Superior temporal gyrus (tissue), 1 donor: ENCODE results near the gene NTMT1.
"Not testable (repeated sequence)": the region's sequence is repeated elsewhere in the genome, so short reads cannot be mapped to it uniquely, and the experiment has no call there.

Experiments used
- DNase-seq: peaks from one replicate; pipeline ENCODE4 v3.0.0-alpha.2; 2016; ENCODE audit errors: extremely low spot score

The NTMT1 gene, protein sequence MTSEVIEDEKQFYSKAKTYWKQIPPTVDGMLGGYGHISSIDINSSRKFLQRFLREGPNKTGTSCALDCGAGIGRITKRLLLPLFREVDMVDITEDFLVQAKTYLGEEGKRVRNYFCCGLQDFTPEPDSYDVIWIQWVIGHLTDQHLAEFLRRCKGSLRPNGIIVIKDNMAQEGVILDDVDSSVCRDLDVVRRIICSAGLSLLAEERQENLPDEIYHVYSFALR

DNA sequence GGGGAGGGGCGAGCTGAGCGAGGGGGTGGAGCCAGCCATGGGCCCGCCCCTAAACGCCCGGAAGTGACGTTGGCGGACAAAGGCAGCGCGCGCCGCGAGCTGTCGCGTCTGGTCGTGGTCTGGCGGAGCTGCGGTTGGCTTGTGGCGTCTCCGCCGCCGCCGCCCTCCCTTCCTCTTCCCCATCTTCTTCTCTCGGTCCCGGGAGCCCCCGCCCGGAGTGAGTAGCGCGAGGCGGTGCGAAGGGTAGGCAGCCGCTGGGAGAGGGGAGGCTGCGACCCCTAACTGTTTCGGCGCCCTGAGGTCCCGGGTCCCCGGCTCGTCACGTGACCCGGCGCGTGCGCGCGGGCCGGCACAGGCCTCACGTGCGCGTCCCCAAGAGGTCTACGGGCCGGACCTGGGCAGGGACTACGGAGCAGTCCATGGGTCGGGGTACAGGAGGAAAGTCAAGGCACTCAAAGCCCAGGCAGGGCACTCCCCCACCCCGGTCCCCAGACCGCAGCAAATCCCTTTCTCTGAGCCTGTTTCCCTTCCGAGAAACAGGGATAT lies at the start of gene NTMT1:
NTMT1 (plus strand) TSS at position 85 of the 546 bp plus-strand sequence. CDS start 6,541 bp downstream, outside the sequence.
- peak; percentile 91 for DNase-seq

- DNase-seq: no peak
Observed at GRCh38 chr9:129576546-129577543, 49.1 kb upstream of the NTMT1 start.

DNA sequence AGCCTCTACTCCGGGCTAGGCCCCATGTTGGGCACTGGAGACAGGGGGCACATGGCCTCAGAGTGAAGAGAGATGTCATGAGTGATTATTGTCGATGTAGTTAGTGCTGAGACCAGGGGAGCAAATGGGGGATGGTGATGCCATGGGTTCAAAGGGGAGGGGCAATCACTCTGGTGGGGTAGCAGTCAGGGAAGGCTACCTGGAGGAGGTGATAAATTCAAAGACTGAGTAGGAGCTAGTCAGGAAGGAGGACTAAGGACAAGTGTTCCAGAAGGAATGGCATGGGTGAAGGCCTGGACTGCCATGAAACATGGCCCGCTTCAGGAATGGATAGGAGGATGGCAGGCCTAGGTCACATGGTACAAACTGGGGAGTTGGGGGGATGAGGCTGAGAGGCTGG lies 46.7 kb upstream of the NTMT1 start:
- no peak for DNase-seq

GRCh38 chr9:129580211-129580915 lies 45.6 kb upstream of the NTMT1 start:
- no peak for DNase-seq

GRCh38 chr9:129581505-129582189 lies 44.3 kb upstream of the NTMT1 start:
- DNase-seq: no peak

DNA sequence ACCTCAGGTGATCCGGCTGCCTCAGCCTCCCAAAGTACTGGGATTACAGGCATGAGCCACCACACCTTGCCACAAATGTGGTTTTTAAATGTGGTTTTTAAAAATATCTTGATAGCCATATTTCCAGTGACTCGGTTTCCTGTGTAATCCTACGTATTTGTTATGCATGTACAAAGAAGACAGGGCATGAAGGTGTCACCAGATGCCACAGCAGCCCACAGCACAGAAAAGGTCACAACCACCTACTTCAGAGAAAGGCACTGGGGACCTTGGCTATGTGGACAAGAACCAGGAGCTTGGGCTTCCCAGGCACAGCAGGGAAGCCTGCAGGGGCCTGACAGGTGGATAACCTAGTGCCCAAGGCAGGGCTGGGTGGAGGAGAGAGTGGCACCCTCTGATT lies 43.1 kb upstream of the NTMT1 start:
- DNase-seq: no peak

DNA sequence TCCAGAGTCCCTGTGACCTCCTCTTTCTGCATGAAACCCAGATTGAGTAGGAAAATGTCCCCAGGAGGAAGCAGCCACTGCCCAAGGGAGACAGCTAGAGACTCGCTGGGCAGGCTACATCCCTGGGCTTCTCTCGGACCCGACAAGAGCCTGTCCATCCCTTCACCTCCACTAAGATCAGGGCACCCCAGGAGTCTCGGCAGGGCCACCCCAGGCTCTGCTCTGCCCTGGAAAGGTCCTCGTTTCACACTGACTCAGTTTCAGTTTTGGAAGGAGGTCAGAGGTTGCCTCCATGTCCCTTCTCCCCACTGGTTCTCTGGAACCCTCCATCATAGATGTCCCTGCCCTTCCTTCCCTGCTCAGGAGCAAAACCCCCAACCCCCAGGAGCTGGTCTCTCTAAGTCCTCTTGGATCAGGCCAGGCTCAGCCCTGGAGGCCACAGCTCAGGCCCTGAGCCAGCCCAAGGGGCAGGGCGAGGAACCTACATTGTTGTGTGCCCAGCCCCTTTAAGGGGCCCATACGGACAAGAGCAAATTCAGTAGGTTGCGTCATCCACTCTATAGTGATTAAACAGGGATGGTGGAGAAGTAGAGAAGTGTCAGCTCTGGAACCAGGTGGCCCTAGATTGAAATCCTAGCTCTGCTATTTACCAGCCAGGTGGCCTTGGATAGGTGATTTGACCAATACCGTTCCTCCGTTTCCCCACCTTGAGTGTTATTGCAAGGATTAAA lies 42.5 kb upstream of the NTMT1 start:
- no peak for DNase-seq

- peak; percentile 91 for DNase-seq
Observed at GRCh38 chr9:129584136-129584535, 41.8 kb upstream of the NTMT1 start.

- no peak for DNase-seq
Observed at GRCh38 chr9:129585352-129585751, 40.6 kb upstream of the NTMT1 start.

- no peak for DNase-seq
Observed at GRCh38 chr9:129586245-129586644, 39.7 kb upstream of the NTMT1 start.

- DNase-seq: no peak
Observed at GRCh38 chr9:129586685-129587084, 39.3 kb upstream of the NTMT1 start.

DNA sequence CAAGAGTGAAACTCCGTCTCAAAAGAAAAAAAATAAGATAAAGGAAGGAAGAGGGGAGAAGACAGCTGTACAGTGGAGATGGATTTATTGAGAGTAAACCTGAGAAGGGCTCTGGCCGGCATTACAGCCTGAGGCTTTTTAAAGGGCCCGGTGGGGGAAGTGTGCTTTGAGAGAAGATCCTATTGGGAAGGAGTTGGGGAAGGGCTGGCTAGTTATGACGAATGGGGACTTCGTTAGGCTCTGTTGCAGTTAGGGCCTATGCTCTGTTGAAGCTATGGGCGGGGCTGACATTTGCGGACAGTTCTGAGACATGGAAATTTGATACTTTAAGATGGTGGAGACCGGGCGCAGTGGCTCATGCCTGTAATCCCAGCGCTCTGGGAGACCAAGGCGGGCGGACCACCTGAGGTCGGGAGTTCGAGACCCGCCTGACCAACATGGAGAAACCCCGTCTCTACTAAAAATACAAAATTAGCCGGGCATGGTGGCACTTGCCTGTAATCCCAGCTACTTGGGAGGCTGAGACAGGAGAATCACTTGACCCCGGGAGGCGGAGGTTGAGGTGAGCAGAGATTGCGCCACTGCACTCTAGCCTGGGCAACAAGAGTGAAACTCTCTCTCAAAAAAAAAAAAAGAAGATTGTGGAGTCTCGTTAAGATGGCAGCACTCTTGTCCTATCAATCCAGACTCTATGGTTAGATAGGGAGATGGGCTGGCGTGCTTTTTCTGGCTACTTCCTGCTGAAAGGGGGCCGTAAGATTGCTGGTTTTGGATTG lies 38.3 kb upstream of the NTMT1 start:
- no peak for DNase-seq

DNA sequence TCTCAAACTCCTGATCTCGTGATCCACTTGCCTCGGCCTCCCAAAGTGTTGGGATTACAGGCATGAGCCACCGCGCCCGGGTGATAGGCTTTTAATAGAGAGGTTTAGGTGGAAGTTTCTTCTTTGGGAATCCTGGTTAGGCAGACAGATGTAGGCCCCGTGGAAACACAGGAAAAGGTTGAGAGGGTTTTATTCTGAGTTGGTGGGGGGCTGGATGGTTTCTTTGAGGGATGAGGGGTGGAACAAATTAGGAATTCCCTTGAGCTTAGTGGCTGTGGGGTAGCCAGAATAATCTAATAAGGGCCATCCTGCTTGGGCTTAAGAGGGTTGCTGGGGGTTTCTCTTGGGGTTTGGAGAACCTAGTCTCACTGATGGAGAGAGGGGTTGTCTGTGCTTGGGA lies 35.5 kb upstream of the NTMT1 start:
- DNase-seq: no peak

- DNase-seq: no peak
Observed at GRCh38 chr9:129591916-129592315, 34.0 kb upstream of the NTMT1 start.

DNA sequence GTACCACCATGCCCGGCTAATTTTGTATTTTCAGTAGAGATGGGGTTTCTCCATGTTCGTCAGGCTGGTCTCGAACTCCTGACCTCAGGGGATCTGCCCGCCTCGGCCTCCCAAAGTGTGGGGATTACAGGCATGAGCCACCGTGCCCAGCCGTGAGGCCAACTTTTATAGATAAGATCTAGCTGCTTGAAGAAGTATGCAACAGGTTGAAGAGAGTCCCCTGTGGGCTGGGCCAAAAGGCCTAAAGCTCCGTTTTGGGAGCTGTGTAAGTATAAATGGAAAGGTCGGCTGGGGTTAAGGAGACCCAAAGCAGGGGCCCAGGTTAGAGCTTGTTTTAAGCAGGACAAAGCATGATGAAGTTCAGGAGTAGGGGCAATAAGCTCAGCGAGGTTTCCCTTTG lies 33.2 kb upstream of the NTMT1 start:
- not testable (repeated sequence) for DNase-seq

DNA sequence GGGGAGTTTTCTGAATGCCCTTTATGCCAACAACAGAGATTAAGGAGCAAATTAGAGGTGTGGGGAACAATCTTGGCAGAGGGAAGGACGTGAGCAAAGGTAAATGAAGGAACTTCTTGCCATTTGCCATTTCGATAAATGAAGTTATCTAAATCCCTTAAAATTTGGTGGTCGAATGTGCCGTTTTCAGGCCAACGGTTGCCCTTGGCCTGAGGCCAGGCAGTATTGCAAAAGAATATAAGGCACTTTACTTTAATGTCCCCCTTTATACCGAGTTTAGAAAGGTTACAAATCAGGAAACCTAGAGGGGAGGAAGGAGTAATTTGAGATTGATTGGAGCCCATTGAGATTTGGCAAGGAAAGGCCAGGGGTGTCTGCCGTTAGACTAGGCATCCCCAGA lies 31.3 kb upstream of the NTMT1 start:
- no peak for DNase-seq

DNA sequence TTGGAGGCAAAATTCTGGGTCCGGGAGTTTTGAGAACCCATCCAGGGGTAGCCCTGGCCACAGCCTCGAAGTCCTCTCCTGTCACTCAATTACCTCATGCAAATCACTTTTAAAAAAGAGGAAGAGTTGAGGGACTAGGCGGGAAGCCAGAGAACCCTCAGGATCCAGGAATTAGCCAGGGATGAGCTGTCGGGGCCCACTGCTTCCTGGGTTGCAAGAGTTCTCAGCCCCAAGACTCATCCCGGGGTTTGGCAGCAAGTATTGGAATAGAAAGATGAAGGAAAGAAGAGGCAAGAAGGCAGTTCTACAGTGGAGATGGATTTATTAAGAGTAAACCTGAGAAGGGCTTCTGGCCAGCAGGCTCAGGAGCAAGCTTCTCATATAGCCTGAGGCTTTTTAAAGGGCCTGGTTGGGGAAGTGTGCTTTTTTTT lies 30.6 kb upstream of the NTMT1 start:
- no peak for DNase-seq

DNA sequence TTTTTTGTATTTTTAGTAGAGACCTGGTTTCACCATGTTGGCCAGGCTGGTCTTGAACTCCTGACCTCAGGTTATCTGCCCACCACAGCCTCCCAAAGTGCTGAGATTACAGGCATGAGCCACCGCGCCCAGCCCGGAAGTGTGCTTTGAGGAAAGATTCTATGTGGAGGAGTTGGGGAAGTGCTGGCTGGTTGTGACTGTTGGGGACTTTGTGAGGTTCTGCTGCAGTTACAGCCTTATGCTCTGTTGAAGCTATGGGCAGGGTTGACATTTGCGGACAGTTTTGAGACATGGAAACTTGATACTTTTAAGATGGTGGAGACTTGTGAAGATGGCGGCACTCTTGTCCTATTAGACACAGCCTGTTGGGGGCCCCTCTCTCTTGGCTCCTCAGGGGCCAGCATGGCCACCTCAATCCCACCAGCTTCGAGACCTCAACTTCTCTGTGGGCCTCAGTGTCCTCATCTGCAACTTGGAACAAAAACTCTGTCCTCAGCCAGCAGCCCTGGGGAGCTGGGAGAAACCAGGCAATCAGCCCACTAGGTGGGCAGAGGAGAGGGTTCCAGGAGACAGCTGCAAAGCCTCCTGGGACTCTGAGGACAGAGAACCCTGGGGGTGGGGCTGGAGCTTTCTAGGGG lies 29.9 kb upstream of the NTMT1 start:
- DNase-seq: no peak

- no peak for DNase-seq
Observed at GRCh38 chr9:129596541-129597331, 29.2 kb upstream of the NTMT1 start.
